HepG2 (cell line): ENCODE data around the gene LEMD3. TPM values are rescaled to one million over a fixed set of nuclear protein-coding genes. Genes with fewer than 3 reads are reported as not detected.

Source experiments
- ATAC-seq: fragments of 200-7000 bp; cut with Tn5 transposase; 3 replicates; pipeline ENCODE4 v1.9.1; 2020; ENCODE audit warnings: mild to moderate bottlenecking, moderate library complexity
- BruUV-seq: library from RNA; stranded (reverse); fragments of 400-500 nt; replicated peaks from 2 replicates; lab custom pipeline; 2021; lab: Mats Ljungman, UMichigan
- CTCF ChIA-PET: fragments of 300-600 bp; formaldehyde crosslinking; extraction: SDS; loops from one replicate; lab custom pipeline; 2021; ENCODE audit warnings: low total read pairs, inconsistent platforms, low intra/inter-chr PET ratio; lab: Yijun Ruan, JAX
- POLR2A ChIA-PET: fragments of 350-600 bp; sonication (Branson Sonifier 250); formaldehyde crosslinking; loops from one replicate; lab custom pipeline; 2020; ENCODE audit warnings: antibody characterized with exemption, inconsistent platforms; lab: Yijun Ruan, JAX
- DNase-seq: peaks from one replicate; pipeline ENCODE4 v3.0.0-alpha.2; 2015; ENCODE audit warnings: low spot score
- FAIRE-seq: peaks from 3 replicates; lab custom pipeline; 2011; peaks lifted over from hg19 to GRCh38; lab: Jason Lieb, UNC
- H2AFZ ChIP-seq: one replicate; pipeline ENCODE4 v1.6.1; 2011; ENCODE audit warnings: low read length, inconsistent platforms
- H3K27ac ChIP-seq: fragments of 300-600 bp; 3 replicates; pipeline ENCODE4 v1.8.0; 2011; ENCODE audit warnings: mixed run types, mild to moderate bottlenecking, mixed read lengths, low read length, inconsistent platforms; ENCODE audit not compliant: insufficient read depth; ENCODE audit errors: extremely low read length
- H3K27me3 ChIP-seq, 2 experiments: fragments of 200-600 bp in 1 of 2; 2 replicates in 1 of 2; 3 replicates in 1 of 2; pipeline versions ENCODE4 v1.6.0 to v1.8.0; 2011; ENCODE audit warnings: low read length in 2 of 2, mild to moderate bottlenecking in 2 of 2, moderate library complexity in 2 of 2, inconsistent platforms in 1 of 2; ENCODE audit not compliant: insufficient read depth in 2 of 2, control insufficient read depth in 1 of 2
- H3K36me3 ChIP-seq, 2 experiments: fragments of 200-600 bp in 1 of 2; replicated peaks in 1 of 2; 2 replicates in 1 of 2; 3 replicates in 1 of 2; pipeline versions ENCODE4 v1.5.1 to v1.8.0; 2011; ENCODE audit warnings: low read length in 2 of 2, inconsistent platforms in 1 of 2; ENCODE audit not compliant: insufficient read depth in 2 of 2, control insufficient read depth in 1 of 2
- H3K4me1 ChIP-seq: 2 replicates; pipeline ENCODE4 v1.5.1; 2012; ENCODE audit warnings: low read length, inconsistent platforms; ENCODE audit not compliant: insufficient read depth
- H3K4me2 ChIP-seq: 2 replicates; pipeline ENCODE4 v1.6.0; 2011; ENCODE audit warnings: low read depth, low read length, inconsistent platforms
- H3K4me3 ChIP-seq, 3 experiments: fragments of 200-600 bp in 1 of 3; sonication (generic), shearing (Covaris generic) in 1 of 3; replicated peaks in 1 of 3; 2 replicates each; pipeline ENCODE4 v1.5.1; 2011 to 2016; ENCODE audit warnings: low read length in 3 of 3, inconsistent platforms in 2 of 3, low read depth in 2 of 3, mild to moderate bottlenecking in 2 of 3, control low read depth in 1 of 3, mixed read lengths in 1 of 3; ENCODE audit not compliant: insufficient read depth in 1 of 3
- H3K79me2 ChIP-seq: one replicate; pipeline ENCODE4 v1.6.1; 2011; ENCODE audit warnings: low read length, inconsistent platforms; ENCODE audit not compliant: insufficient read depth
- H3K9ac ChIP-seq: 2 replicates; pipeline ENCODE4 v1.6.0; 2011; ENCODE audit warnings: mild to moderate bottlenecking, low read depth, low read length, inconsistent platforms; ENCODE audit not compliant: insufficient read depth
- H3K9me3 ChIP-seq: 2 replicates; pipeline ENCODE4 v1.5.1; 2012; ENCODE audit warnings: mild to moderate bottlenecking, low read length
- H4K20me1 ChIP-seq: 2 replicates; pipeline ENCODE4 v1.6.0; 2011; ENCODE audit warnings: inconsistent platforms, mild to moderate bottlenecking, low read length, moderate library complexity; ENCODE audit not compliant: insufficient read depth
- PAX8 ChIP-seq: sonication (generic); formaldehyde crosslinking; IDR thresholded peaks from 2 replicates; pipeline ENCODE4 v1.8.0; 2022; ENCODE audit warnings: mild to moderate bottlenecking, missing genetic modification reagents, borderline replicate concordance
- SOX6 ChIP-seq, 2 experiments: fragments of 450-650 bp in 1 of 2; sonication (generic) in 1 of 2; formaldehyde crosslinking in 1 of 2; IDR thresholded peaks; 2 replicates each; pipeline versions ENCODE4 v1.4.0 to v1.6.1; 2017 to 2020; ENCODE audit warnings: antibody characterized with exemption in 1 of 2, mild to moderate bottlenecking in 1 of 2, missing genetic modification reagents in 1 of 2
- TERF1 ChIP-seq: sonication (generic); formaldehyde crosslinking; IDR thresholded peaks from 2 replicates; pipeline ENCODE4 v1.8.0; 2022; ENCODE audit warnings: mild to moderate bottlenecking, missing genetic modification reagents, moderate library complexity
- TP53 ChIP-seq: sonication (generic); formaldehyde crosslinking; conservative IDR thresholded peaks from 2 replicates; pipeline ENCODE4 v1.4.0; 2020; ENCODE audit warnings: missing genetic modification reagents
- ZNF180 ChIP-seq: sonication (generic); formaldehyde crosslinking; IDR thresholded peaks from 2 replicates; pipeline ENCODE4 v1.4.0; 2020; ENCODE audit warnings: low read depth, missing genetic modification reagents, borderline replicate concordance
- ZNF263 ChIP-seq: sonication (generic); formaldehyde crosslinking; IDR thresholded peaks from 2 replicates; pipeline ENCODE4 v1.4.0; 2020; ENCODE audit warnings: missing genetic modification reagents
- ZNF430 ChIP-seq: sonication (generic); formaldehyde crosslinking; IDR thresholded peaks from 2 replicates; pipeline ENCODE4 v1.9.0; 2021; ENCODE audit warnings: mild to moderate bottlenecking, missing genetic modification reagents
- WGBS: methylation state at CpG from one replicate; pipeline ENCODE4 v1.1.6; 2017; ENCODE audit warnings: low lambda C conversion rate; 5-methylcytosine and 5-hydroxymethylcytosine counted together
- in situ Hi-C: cut with HindIII; loops from 2 replicates; pipeline ENCODE4 v1.10.0; 2017; ENCODE audit warnings: low pct_unique_long_range_greater_than_20kb; ENCODE audit not compliant: extremely low pct_ligation_motif_present
- intact Hi-C: fragments of 100-400 bp; cut with micrococcal nuclease; formaldehyde crosslinking; loops from one replicate; pipeline ENCODE4 v1.10.0; 2022; ENCODE audit not compliant: unreplicated experiment
- polyA plus RNA-seq, 8 experiments: library from polyadenylated mRNA; depleted of rRNA in 3 of 8; stranded (reverse) in 7 of 8; unstranded in 1 of 8; fragments of >200 nt; fragmentation: Illumina TruSeq in 4 of 8; extraction: Trizol in 4 of 8; gene quantifications; 2 replicates each; pipeline versions ENCODE4 v1.2.1 to v1.2.3, GENCODE V29; 2011 to 2016; ENCODE audit warnings: low read depth in 4 of 8, missing spikeins in 1 of 8, mixed read lengths in 1 of 8; ENCODE audit not compliant: insufficient read depth in 1 of 8
- total RNA-seq, 5 experiments: library from RNA; depleted of rRNA; stranded (reverse); fragments of >200 nt; fragmentation: Illumina TruSeq; extraction: Trizol; gene quantifications; 2 replicates each; pipeline ENCODE4 v1.2.3, GENCODE V29; 2016; ENCODE audit warnings: low read depth in 1 of 5

Gene LEMD3
- total and polyA plus RNA-seq, 2 of the 13 experiments (the other 11 are each of a cell fraction or from before 2014, with no cell fraction given) = 9.3 to 18.7 TPM

DNA sequence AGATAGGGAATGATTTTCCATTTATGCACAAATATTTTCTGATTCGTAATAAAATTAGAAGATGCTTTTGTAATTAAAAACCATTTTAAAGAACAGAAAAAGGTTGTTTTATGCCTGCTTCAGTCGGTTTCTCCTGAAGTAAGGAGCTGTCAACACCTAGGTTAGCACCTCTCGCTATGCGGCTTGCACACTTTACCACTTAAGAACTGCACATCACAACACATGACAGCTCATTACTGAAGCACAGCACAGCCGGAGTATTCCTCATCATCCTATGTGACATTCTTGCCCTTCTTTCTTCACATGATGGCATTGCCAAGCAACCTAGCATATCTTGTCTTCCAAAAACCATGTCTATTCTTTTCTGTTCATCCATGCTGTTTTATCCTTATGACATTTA, 42.9 kb upstream of the LEMD3 start:
- BruUV-seq = no TSS peak
- Histone ChIP-seq H3K27me3 (no peaks in the 10 kb centered on the region), H3K79me2 (no peaks in the 10 kb centered on the region), H3K4me3 (no peak overlapping the region), H3K4me1 (no peaks in the 10 kb centered on the region), H3K9me3 (no peaks in the 10 kb centered on the region), H3K4me2 (no peak overlapping the region), H3K36me3 (no peaks in the 10 kb centered on the region), H3K9ac (no peak overlapping the region), H2AFZ (no peak overlapping the region), H4K20me1 (no peaks in the 10 kb centered on the region), H3K27ac (no peak overlapping the region)
- ATAC-seq (no peak), DNase-seq (no peak), FAIRE-seq (no peak)
- ChIA-PET POLR2A (no interaction called here), CTCF (no interaction called here)
- in situ Hi-C loops = no loop called here
- TF ChIP-seq ZNF263 (no peak), TERF1 (CRISPR knock-in tag) (no peak), TP53 (no peak), PAX8 (CRISPR knock-in tag) (no peak), SOX6 (IDR thresholded peaks at IDR 0.05) (no peak), SOX6 (CRISPR knock-in tag; IDR thresholded peaks at IDR 0.05) (no peak), ZNF430 (no peak)
- 50% methylated on average over 5 of the region's 5 CpGs for WGBS
- intact Hi-C loops = no loop called here

GRCh38 chr12:65133879-65134278, 35.5 kb upstream of the LEMD3 start:
- no TSS peak for BruUV-seq
- POLR2A ChIA-PET = no interaction called here
- H3K4me3 ChIP-seq = no peak overlapping the region
- H3K27me3 ChIP-seq = no peaks in the 10 kb centered on the region
- H3K9me3 ChIP-seq = no peaks in the 10 kb centered on the region
- TF ChIP-seq ZNF180 (CRISPR knock-in tag) = no peak
- no peaks in the 10 kb centered on the region for H4K20me1 ChIP-seq
- no peak for DNase-seq
- FAIRE-seq = no peak
- H3K4me1 ChIP-seq = no peaks in the 10 kb centered on the region
- no peaks in the 10 kb centered on the region for H3K36me3 ChIP-seq
- H3K79me2 ChIP-seq = no peaks in the 10 kb centered on the region
- no peak overlapping the region for H3K27ac ChIP-seq
- intact Hi-C loops (no loop called here), in situ Hi-C loops (no loop called here)
- no peak overlapping the region for H2AFZ ChIP-seq
- CTCF ChIA-PET = no interaction called here
- H3K9ac ChIP-seq = no peak overlapping the region
- no peak for ATAC-seq
- no peak overlapping the region for H3K4me2 ChIP-seq
